Endometrial microvascular endothelial cells (primary cell): Measurements from ENCODE around the gene CATSPERZ. TPM values are rescaled to one million over a fixed set of nuclear protein-coding genes. Genes with fewer than 3 reads are reported as not detected.
"Not testable (repeated sequence)": the region's sequence is repeated elsewhere in the genome, so short reads cannot be mapped to it uniquely, and the experiment has no call there.

ENCODE experiments used
- in situ Hi-C: cut with HindIII; loops from 2 replicates; pipeline ENCODE4 v1.10.0; 2017; ENCODE audit warnings: low sequenced_read_pairs, low pct_unique_long_range_greater_than_20kb; ENCODE audit errors: inconsistent ontology term
- total RNA-seq: library from RNA; depleted of rRNA; stranded (reverse); fragments of >200 nt; gene quantifications from one replicate; pipeline ENCODE4 v1.2.3, GENCODE V29; 2015; ENCODE audit errors: inconsistent ontology term

CATSPERZ gene
- total RNA-seq, 1 donor from 2014 or later = 3.5 TPM

DNA sequence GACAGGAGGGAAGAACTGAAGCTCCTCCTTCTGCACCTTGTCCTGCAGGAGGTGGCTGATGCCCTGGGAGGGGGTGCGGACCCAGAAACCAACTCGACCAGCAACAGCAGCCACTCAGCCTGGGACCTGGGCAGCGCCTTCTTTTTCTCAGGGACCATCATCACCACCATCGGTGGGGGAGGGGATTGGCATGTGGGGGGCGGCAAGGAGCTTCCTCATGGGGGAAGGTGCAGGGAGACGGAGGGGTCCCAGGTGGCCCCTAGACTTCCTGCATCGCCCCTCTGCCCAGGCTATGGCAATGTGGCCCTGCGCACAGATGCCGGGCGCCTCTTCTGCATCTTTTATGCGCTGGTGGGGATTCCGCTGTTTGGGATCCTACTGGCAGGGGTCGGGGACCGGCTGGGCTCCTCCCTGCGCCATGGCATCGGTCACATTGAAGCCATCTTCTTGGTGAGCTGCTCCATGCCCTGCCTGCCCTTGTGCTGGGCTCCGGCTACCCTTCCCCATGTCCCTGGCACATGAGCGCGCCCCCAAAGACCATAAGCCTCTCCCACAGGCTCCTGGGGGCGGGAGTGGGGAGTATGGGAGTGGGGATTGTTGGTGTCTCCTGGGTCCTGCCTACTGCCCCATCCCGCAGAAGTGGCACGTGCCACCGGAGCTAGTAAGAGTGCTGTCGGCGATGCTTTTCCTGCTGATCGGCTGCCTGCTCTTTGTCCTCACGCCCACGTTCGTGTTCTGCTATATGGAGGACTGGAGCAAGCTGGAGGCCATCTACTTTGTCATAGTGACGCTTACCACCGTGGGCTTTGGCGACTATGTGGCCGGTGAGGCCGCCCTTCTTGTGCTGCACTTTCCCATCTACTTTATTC, 3.1 kb upstream of the CATSPERZ start:
- in situ Hi-C loops = no loop called here

DNA sequence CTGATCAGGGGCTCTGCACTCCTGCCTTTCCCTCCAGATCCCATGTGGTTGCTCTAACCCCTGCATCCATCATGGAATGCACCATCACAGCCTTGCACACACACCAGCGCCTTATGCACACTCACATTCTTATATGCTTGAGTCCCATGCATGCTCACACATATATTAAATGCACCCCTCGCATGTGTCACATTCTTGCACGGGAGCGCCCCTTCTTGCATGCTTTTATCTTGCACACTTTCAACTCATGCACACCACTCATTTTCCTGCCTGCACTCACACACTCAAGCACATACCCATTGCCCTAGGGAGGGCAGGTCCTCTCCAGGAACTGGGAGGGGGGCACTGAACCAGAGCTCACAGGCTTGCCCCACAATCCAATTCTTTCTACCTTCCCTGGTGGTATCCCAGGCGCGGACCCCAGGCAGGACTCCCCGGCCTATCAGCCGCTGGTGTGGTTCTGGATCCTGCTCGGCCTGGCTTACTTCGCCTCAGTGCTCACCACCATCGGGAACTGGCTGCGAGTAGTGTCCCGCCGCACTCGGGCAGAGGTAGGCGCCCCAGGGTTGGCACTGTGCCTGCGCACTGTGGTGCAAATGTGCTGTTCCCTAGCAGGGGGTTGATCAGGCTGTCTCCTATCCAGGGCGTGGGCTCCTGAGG, 2.3 kb upstream of the CATSPERZ start:
- in situ Hi-C loops = no loop called here

DNA sequence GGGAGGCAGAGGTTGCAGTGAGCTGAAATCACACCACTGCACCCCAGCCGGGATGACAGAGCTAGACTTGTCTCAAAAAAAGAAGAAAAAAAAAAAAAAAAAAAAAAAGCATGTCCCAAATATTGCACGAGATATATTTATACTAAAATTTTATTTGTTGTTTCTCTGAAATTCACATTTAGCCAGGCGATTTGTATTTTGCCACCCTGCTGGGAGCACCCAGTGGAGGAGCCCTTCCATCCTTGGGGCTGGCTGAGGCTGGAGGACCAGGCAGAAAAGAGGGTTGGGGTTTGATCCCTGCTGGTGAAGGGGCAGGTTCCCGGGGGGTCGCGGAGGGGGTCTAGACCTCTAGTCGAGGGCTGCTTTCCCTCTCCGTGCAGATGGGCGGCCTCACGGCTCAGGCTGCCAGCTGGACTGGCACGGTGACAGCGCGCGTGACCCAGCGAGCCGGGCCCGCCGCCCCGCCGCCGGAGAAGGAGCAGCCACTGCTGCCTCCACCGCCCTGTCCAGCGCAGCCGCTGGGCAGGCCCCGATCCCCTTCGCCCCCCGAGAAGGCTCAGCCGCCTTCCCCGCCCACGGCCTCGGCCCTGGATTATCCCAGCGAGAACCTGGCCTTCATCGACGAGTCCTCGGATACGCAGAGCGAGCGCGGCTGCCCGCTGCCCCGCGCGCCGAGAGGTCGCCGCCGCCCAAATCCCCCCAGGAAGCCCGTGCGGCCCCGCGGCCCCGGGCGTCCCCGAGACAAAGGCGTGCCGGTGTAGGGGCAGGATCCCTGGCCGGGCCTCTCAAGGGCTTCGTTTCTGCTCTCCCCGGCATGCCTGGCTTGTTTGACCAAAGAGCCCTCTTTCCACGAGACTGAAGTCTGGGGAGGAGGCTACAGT, 952 bp upstream of the CATSPERZ start:
- in situ Hi-C loops = no loop called here

DNA sequence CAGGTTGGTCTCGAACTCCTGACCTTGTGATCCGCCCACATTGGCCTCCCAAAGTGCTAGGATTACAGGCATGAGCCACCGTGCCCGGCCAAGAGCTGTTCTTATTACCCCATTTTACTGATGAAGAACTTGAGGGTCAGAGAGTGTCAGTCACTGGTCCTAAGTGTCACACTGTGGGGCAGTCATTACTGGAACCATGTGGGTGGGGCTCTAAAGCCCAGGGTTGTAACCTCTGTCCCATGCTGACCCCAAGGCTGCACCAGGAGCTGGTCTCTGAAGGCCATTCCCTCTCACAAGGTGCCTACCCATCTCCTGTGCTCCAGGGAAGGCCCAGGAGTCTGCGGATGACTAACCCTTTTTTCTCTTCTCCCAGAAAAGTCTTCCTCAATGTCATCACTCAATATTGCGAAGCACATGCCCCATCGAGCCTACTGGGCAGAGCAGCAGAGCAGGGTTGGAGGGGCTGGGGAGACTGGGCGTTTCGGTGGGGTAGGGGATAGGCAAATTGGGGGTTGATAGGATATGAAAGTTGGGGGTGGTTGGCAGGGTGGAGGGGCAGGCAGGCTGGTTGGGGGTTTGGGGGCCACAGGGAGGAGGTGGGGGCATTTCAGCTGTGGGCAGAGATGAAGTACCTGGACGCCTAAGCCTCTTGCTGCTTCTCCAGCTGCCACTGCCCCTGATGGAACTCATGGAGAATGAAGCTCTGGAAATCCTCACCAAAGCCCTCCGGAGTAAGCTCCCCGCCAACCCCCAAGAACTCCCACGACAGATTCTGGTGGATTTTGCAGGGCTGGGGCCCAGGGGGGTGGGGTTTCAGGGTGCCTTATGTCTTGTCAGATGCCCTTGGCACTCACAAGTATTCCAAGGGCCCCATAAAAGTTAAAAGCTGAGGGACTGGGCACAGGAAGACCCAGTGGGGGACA, 3.2 kb downstream of the CATSPERZ start:
- in situ Hi-C loops = no loop called here

DNA sequence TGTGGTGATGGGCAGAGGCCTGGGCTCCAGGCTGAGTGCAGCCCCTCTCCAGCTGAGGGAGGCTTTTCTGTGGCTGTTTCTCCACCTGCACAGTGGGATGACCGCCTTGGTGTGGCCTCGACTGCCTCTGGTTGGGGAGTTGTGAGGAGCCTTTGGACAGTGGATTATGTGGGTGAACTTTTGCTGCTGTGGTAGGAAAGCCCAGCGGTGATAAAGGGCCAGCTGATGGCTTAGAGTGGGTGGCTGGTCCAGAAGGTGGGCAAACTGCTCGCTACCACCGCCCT, 3.8 kb downstream of the CATSPERZ start:
- in situ Hi-C loops = no loop called here

DNA sequence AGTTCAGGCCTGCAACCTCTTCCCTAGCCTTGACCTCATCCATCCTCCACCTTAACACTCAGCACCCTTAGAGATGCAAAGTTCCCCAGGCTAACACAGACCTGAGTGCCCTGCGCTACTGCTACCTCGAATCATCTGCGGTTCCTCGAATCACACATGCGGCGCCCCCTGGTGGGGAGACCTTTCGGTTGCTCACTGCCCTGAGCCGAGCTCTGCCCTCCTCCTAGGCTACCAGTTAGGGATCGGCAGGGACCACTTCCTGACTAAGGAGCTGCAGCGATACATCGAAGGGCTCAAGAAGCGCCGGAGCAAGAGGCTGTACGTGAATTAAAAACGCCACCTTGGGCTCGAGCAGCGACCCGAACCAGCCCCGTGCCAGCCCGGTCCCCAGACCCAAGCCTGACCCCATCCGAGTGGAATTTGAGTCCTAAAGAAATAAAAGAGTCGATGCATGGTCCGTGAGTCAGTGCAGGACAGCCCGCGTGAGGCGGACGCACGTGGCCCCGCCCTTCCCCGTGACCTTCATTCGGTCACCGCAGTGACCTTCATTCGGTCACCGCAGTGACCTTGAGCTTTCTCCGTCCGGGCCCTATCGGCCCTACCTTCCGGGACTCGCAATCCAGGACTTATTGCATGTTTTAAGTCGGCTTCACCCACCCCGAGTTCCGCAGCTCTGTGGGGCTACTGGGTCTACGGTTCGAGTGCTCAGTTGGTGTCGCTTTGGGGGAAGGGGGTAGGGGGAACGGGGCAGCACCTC, 4.3 kb downstream of the CATSPERZ start:
- in situ Hi-C loops = no loop called here

DNA sequence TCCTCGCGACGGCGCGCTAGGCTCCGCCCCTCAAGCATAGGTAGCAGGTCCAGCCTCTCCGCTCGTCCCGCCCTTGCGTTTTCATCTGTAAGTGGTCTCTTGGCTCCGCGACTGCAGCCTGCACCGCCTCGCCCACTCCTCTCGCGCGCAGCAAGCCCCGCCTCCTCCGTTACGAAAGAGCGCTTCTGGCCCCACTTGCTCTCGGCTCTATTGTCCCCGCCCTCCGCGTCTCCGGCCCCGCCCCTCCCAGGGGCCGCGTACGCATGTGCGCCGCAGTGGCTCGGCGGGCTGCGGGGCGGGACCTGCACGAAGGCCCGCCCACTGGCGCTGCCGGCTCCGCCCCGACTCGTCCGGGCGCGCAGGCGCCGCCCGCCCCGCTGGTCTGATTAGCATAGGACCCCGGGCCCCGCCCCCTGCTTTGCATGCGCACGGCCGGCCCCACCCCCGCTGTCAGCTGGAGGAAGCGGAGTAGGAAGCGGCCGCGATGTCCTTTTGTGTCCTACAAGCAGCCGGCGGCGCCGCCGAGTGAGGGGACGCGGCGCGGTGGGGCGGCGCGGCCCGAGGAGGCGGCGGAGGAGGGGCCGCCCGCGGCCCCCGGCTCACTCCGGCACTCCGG, 5.0 kb downstream of the CATSPERZ start, which contains the start of gene ESRRA:
Gene ESRRA, plus strand, starts transcription at position 450 of the 616 bp plus-strand sequence. CDS start 1,656 bp downstream, outside the sequence.
- in situ Hi-C loops = no loop called here

DNA sequence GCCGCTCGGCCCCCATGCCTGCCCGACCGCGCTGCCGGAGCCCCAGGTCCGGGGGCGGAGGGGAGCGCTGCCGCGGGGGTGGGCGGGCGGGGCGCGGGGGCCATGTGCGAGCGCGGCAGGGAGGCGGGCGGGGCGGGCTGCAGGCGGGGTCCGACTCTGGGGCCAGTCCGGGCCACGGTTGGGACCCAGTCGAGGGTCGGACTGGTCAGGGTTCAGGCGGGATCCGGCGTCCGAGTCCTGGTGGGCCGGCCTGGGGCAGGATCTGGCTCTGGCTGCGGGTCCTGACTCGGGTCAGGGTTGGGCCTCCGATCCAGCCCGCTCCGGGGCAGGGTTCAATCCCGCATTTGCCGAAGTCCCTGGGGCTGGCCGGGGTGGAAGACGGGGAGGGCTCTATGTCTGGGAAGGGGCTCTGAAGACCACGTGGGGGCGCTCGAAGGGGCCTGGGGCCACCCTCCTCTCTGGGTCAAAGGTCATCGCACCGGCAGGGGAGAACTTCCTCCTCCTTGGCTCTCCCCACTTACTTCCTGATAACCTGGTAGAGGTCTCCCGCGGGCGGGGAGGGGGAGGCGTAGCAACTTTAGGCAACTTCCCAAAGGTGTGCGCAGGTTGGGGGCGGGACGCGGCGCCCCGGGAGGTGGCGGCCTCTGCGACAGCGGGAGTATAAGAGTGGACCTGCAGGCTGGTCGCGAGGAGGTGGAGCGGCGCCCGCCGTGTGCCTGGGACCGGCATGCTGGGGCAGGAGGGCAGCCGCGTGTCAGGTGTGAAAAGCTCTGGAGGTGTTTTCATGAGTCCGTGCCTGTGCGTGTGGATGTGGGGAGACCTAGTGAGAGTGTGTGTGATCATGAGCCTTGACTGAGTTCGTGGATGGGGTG, 5.8 kb downstream of the CATSPERZ start:
- in situ Hi-C loops = no loop called here

DNA sequence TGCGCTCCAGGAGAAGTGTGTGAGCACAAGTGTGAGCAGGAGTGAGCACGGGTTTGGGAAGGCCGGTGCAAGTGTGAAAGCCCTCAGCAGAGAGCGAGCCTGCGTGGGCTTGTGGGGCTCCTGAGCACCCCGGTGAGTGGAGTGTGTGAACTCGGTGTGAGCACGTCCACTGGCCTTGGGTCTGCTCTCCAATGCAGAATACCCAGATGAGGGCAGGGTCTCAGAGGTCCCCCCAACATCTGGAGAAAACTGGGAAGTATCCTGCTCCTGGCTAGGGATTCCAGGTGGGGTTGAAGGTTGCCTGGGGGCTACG, 6.4 kb downstream of the CATSPERZ start:
- in situ Hi-C loops = no loop called here

DNA sequence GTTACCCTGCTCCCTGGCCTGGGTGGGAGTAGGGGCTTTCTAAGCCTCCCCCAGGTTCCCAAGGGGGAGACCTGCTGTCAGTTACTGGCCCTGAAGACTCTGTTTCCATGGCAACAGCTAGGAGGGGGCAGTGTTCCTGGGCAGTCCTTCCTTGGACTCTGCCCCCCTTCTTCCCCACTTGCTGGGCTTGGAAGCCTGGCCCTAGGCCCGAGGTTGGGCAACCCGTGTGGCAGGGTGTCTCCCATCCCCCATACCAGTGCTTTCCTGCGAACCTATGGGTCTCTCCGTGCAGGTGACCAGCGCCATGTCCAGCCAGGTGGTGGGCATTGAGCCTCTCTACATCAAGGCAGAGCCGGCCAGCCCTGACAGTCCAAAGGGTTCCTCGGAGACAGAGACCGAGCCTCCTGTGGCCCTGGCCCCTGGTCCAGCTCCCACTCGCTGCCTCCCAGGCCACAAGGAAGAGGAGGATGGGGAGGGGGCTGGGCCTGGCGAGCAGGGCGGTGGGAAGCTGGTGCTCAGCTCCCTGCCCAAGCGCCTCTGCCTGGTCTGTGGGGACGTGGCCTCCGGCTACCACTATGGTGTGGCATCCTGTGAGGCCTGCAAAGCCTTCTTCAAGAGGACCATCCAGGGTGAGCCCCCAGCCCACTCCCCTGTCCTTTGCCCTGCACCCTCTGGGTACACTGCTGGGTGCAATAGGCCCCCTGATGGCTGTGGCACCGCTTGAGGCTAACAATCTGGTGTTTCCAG, 6.9 kb downstream of the CATSPERZ start:
- in situ Hi-C loops = no loop called here

DNA sequence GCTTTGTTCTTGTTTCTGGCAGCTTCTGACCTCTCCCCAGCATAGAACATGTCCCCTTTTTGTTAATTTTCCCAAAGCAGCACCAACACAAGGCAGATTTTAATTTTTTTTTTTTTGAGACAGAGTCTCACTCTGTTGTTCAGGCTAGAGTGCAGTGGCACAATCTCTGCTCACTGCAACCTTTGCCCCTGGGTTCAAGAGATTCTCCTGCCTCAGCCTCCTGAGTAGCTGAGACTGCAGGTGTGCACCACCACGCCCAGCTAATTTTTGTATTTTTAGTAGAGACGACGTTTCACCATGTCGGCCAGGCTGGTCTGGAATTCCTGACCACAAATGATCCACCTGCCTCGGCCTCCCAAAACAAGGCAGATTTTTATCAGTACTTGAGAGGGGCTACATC, 7.6 kb downstream of the CATSPERZ start:
- in situ Hi-C loops = not testable (repeated sequence)

DNA sequence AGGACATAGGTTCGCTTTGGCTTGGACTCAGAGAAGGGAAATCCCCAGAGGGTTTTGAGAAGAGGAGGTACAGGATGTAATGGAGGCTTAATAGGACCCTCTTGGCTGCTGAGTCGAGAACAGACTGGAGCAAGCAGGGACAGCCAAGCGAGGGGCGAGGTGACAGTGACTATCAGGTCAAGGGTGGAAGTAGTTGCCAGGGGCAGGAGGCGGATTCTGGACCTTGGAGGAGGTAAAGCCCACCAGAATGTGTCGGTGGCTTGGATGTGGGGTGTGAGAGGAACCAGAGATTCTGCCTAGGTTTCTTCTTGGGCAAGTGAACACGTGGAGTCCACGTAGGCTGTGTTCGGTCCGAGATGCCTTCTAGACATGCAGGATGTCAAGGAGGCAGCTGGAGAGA, 12.8 kb downstream of the CATSPERZ start:
- in situ Hi-C loops = no loop called here

DNA sequence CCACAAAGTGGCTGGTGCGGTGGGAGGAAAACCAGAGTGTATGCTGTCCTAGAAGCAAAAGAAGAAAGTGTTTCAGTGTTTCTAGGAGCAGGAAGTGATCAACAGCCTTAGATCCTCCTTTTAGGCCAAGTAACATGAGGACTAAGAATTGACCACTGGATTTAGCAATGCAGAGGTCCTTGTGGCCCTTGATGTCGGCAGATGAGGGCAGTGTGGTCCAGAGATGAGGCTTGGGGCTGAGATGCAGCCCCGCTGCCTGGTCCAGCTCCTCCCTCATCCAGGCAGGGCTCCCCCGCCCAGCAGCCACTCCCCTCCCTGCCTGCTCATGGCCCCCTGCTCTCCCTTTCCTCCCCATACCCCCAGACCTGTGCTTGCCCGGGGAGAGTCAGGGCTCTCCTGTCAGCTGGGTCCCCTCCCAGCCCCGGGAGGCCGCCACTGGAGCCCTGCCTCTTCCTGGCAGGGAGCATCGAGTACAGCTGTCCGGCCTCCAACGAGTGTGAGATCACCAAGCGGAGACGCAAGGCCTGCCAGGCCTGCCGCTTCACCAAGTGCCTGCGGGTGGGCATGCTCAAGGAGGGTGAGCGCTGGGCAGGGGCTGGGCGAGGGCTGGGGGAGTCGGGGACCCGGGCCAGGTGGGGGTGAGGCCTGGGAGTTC, 13.5 kb downstream of the CATSPERZ start:
- in situ Hi-C loops = no loop called here

DNA sequence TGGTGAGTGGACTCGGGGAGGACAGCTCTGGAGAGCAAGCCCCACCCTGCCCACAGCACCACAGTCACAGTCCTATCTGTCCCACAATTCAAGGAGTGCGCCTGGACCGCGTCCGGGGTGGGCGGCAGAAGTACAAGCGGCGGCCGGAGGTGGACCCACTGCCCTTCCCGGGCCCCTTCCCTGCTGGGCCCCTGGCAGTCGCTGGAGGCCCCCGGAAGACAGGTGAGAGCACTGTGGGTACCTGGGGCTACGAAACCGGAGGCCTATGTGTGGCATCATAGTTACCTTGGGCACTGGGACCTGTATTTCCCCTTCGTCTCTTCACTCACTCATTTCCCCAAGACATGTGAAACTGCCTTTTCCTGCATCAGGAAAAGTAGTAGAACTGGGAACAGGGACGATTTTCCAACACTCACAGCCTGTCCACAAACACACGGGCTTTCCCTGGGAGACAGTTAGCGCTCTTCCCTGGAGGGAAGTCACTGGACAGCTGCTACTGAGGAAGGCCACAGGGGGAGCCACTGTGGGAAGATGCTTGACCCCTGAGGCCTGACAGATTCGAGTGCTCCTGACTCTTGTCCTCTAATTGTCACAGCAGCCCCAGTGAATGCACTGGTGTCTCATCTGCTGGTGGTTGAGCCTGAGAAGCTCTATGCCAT, 14.1 kb downstream of the CATSPERZ start:
- in situ Hi-C loops = no loop called here
